K562 (cell line): ENCODE measurements around the gene USP49. TPM values are rescaled to one million over a fixed set of nuclear protein-coding genes. Genes with fewer than 3 reads are reported as not detected.
A peak's percentile ranks its signal among the peaks of the same experiment; 100 is the strongest.

Experiments
- ATAC-seq: fragments of 200-7000 bp; cut with Tn5 transposase; 3 replicates; pipeline ENCODE4 v1.9.1; 2020; ENCODE audit warnings: moderate library complexity
- BruUV-seq: library from RNA; stranded (reverse); fragments of 400-500 nt; replicated peaks from 2 replicates; lab custom pipeline; 2021; lab: Mats Ljungman, UMichigan
- CTCF ChIA-PET: fragments of 300-600 bp; formaldehyde crosslinking; extraction: SDS; loops from one replicate; lab custom pipeline; 2021; ENCODE audit warnings: low intra/inter-chr PET ratio; lab: Yijun Ruan, JAX
- POLR2A ChIA-PET: fragments of 300-600, 350-650 bp; sonication (Branson Sonifier 250); formaldehyde crosslinking; extraction: SDS; loops from one replicate; lab custom pipeline; 2021; ENCODE audit warnings: antibody characterized with exemption, inconsistent platforms; lab: Yijun Ruan, JAX
- DNase-seq, 4 experiments: peaks; one replicate each; pipeline versions ENCODE4 v3.0.0 to v3.0.0-alpha.2; 2011 to 2018; ENCODE audit warnings: low spot score in 3 of 4, mixed read lengths in 3 of 4; ENCODE audit errors: extremely low read depth in 1 of 4
- FAIRE-seq: peaks from 2 replicates; lab custom pipeline; 2011; peaks lifted over from hg19 to GRCh38; lab: Jason Lieb, UNC
- H2AFZ ChIP-seq: 2 replicates; pipeline ENCODE4 v1.6.0; 2011; ENCODE audit warnings: low read depth, low read length, control low read depth, inconsistent platforms
- H3K27ac ChIP-seq: fragments of 200-600 bp; 3 replicates; pipeline ENCODE4 v1.8.0; 2011; ENCODE audit warnings: low read depth, mild to moderate bottlenecking, control low read depth, inconsistent platforms, low read length, moderate library complexity, mixed read lengths; ENCODE audit errors: extremely low read depth
- H3K27me3 ChIP-seq, 2 experiments: fragments of 300-600 bp in 1 of 2; 2 replicates in 1 of 2; 3 replicates in 1 of 2; pipeline versions ENCODE4 v1.6.0 to v1.8.0; 2011; ENCODE audit warnings: inconsistent platforms in 2 of 2, low read length in 2 of 2, mild to moderate bottlenecking in 1 of 2, mixed read lengths in 1 of 2, moderate library complexity in 1 of 2; ENCODE audit not compliant: control insufficient read depth in 2 of 2, insufficient read depth in 2 of 2
- H3K36me3 ChIP-seq: fragments of 300-600 bp; 3 replicates; pipeline ENCODE4 v1.8.0; 2011; ENCODE audit warnings: mild to moderate bottlenecking, low read length, inconsistent platforms; ENCODE audit not compliant: control insufficient read depth, insufficient read depth
- H3K4me1 ChIP-seq, 2 experiments: fragments of 200-600 bp in 1 of 2; replicated peaks in 1 of 2; 2 replicates in 1 of 2; 3 replicates in 1 of 2; pipeline versions ENCODE4 v1.5.1 to v1.8.0; 2011; ENCODE audit warnings: inconsistent platforms in 2 of 2, low read length in 2 of 2, mild to moderate bottlenecking in 1 of 2, mixed read lengths in 1 of 2, moderate library complexity in 1 of 2; ENCODE audit not compliant: control insufficient read depth in 2 of 2, insufficient read depth in 2 of 2
- H3K4me2 ChIP-seq: 2 replicates; pipeline ENCODE4 v1.6.1; 2011; ENCODE audit warnings: low read length, control low read depth, inconsistent platforms, mixed read lengths; ENCODE audit not compliant: insufficient read depth
- H3K4me3 ChIP-seq: fragments of 200-600 bp; sonication (generic), shearing (Covaris generic); 2 replicates; pipeline ENCODE4 v1.5.1; 2016; ENCODE audit warnings: control low read depth, inconsistent platforms
- H3K79me2 ChIP-seq: fragments of 200-600 bp; 3 replicates; pipeline ENCODE4 v1.8.0; 2011; ENCODE audit warnings: low read length, inconsistent platforms; ENCODE audit not compliant: control insufficient read depth, insufficient read depth
- H3K9ac ChIP-seq, 2 experiments: 2 replicates each; pipeline versions ENCODE4 v1.6.0 to v1.6.1; 2011; ENCODE audit warnings: low read depth in 2 of 2, low read length in 2 of 2, control low read depth in 1 of 2, inconsistent platforms in 1 of 2, mild to moderate bottlenecking in 1 of 2, mixed read lengths in 1 of 2; ENCODE audit not compliant: insufficient read depth in 1 of 2
- H3K9me1 ChIP-seq: one replicate; pipeline ENCODE4 v1.6.0; 2011; ENCODE audit warnings: inconsistent platforms, mild to moderate bottlenecking, low read length, moderate library complexity; ENCODE audit not compliant: control insufficient read depth, insufficient read depth
- H3K9me3 ChIP-seq: replicated peaks from 2 replicates; pipeline ENCODE4 v1.5.1; 2011; ENCODE audit warnings: low read depth, low read length, inconsistent platforms; ENCODE audit not compliant: control insufficient read depth, insufficient read depth
- H4K20me1 ChIP-seq: replicated peaks from 2 replicates; pipeline ENCODE4 v1.6.1; 2011; ENCODE audit warnings: low read length, inconsistent platforms, mixed read lengths; ENCODE audit not compliant: control insufficient read depth, insufficient read depth
- NR2C2 ChIP-seq, 2 experiments: fragments of 200-800 bp in 1 of 2; sonication (Bioruptor generic) in 1 of 2; sonication (generic) in 1 of 2; formaldehyde crosslinking in 1 of 2; IDR thresholded peaks; 2 replicates each; pipeline versions ENCODE4 v1.6.1 to v1.8.0; 2016 to 2022; ENCODE audit warnings: mild to moderate bottlenecking in 1 of 2, missing compliant biosample characterization in 1 of 2, missing genetic modification characterization in 1 of 2, missing genetic modification reagents in 1 of 2
- POLR2AphosphoS5 ChIP-seq: IDR thresholded peaks from 2 replicates; pipeline ENCODE4 v1.6.1; 2011; ENCODE audit warnings: mild to moderate bottlenecking, low read depth, low read length, moderate library complexity; ENCODE audit not compliant: control insufficient read depth, insufficient read depth
- ZNF3 ChIP-seq: fragments of 250-450 bp; sonication (Bioruptor Pico); IDR thresholded peaks from 2 replicates; pipeline ENCODE4 v1.5.0; 2021; ENCODE audit warnings: mild to moderate bottlenecking, moderate library complexity
- WGBS: fragments of 100-300 bp; shearing (Covaris generic); methylation state at CpG from one replicate; pipeline ENCODE4 v1.1.6; 2016; ENCODE audit warnings: low coverage, mixed read lengths; ENCODE audit not compliant: insufficient coverage; ENCODE audit errors: missing lambda C conversion rate; 5-methylcytosine and 5-hydroxymethylcytosine counted together
- in situ Hi-C: fragments of 300-500 bp; cut with MboI; formaldehyde crosslinking; loops from 4 replicates; pipeline ENCODE4 v1.15.0; 2018; ENCODE audit warnings: inconsistent platforms, mixed read lengths
- intact Hi-C: fragments of 100-400 bp; cut with micrococcal nuclease; formaldehyde crosslinking; loops from 2 replicates; pipeline ENCODE4 v1.14.2; 2022
- polyA plus RNA-seq, 8 experiments: library from polyadenylated mRNA; depleted of rRNA in 4 of 8; stranded (reverse) in 5 of 8; unstranded in 3 of 8; fragments of >200 nt; fragmentation: Nextera tagmentation in 2 of 8; fragmentation: Illumina TruSeq in 1 of 8; extraction: Ambion mirVana in 2 of 8; extraction: Trizol in 1 of 8; gene quantifications; 2 replicates each; pipeline versions ENCODE4 v1.2.1 to v1.2.3, GENCODE V29; 2011 to 2014; ENCODE audit warnings: inconsistent platforms in 1 of 8, missing spikeins in 1 of 8
- total RNA-seq, 7 experiments: library from RNA; depleted of rRNA in 6 of 7; stranded (reverse); fragments of >200 nt in 6 of 7; fragmentation: Illumina TruSeq in 2 of 7; extraction: Trizol in 2 of 7; gene quantifications; 2 replicates each; pipeline versions ENCODE4 v1.2.1 to v1.2.3, GENCODE V29; 2011 to 2021; ENCODE audit warnings: low replicate concordance in 1 of 7

USP49 gene
- total and polyA plus RNA-seq, 9 of the 15 experiments (the other 6 are each of a cell fraction or from before 2014, with no cell fraction given) = 1.0 to 9.9 (median 6.5) TPM

DNA sequence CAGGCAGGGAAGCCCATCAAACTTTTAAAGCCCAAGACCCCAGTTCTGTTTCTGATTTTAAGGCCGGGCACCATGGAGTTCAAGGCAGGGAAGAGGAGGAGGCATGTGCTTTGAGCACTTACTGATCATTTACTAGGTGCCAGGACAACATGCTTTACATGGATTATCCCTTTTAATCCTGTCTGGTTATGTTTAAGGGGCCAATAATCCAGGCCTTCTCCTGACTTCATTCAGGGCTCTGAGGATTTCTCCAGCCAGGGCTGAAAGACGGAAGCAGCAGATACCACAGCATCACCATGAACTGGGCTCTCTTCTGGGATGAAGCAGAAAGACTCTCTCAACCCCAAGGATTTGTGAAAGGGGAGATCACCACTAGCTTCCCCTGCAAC lies 42.3 kb upstream of the USP49 start:
- H4K20me1 ChIP-seq = peaks cover 18% of the 10 kb centered on the region
- H3K27me3 ChIP-seq = no peaks in the 10 kb centered on the region
- DNase-seq (no peak), ATAC-seq (no peak), FAIRE-seq (no peak)
- peaks cover 75% of the 10 kb centered on the region for H3K36me3 ChIP-seq
- no peaks in the 10 kb centered on the region for H3K9me1 ChIP-seq
- no peak overlapping the region for H2AFZ ChIP-seq
- TF ChIP-seq NR2C2 (CRISPR knock-in tag; IDR thresholded peaks at IDR 0.05) (0 out of 2 replicates have a peak, but pooled peaks have one; percentile 38), NR2C2 (tag; IDR thresholded peaks at IDR 0.05) (no peak), POLR2AphosphoS5 (0 out of 2 replicates have a peak, but pooled peaks have one; percentile 4), ZNF3 (CRISPR knock-in tag) (no peak)
- CTCF ChIA-PET = interaction anchor here (1.1 to 3.2 kb wide), 2 partner anchors 107 to 136 kb away, joined by 3 to 33 read pairs; no protein-coding TSS in a partner anchor
- peak overlapping the region; percentile 46 to 84; a peak in 2 of 4 replicates for H3K9ac ChIP-seq
- POLR2A ChIA-PET = interaction anchor here (0.6 to 13.7 kb wide), 6 partner anchors 9 to 160 kb away, joined by 3 to 166 read pairs (median 10); partner anchors contain the start of genes BYSL, MED20 and TAF8
- no peaks in the 10 kb centered on the region for H3K9me3 ChIP-seq
- H3K27ac ChIP-seq = peak overlapping the region; percentile 72
- no TSS peak for BruUV-seq
- 88% methylated on average over 2 of the region's 2 CpGs for WGBS
- H3K4me1 ChIP-seq = peaks cover 57 to 69% of the 10 kb centered on the region in 2 experiments
- H3K4me2 ChIP-seq = peak overlapping the region; percentile 90
- peaks cover 83% of the 10 kb centered on the region for H3K79me2 ChIP-seq
- H3K4me3 ChIP-seq = no peak overlapping the region
- in situ Hi-C loops = loop anchor here (5.0 kb wide), 1 partner anchor 105 kb away; no protein-coding TSS in a partner anchor
- intact Hi-C loops = loop anchor here (2.0 to 10.0 kb wide), 3 partner anchors 151 to 280 kb away; partner anchors contain the start of genes GUCA1B, MRPS10 and TOMM6
